Measurements from ENCODE around the gene TENT5C. TPM values are rescaled to one million over a fixed set of nuclear protein-coding genes. Genes with fewer than 3 reads are reported as not detected.

TENT5C gene
- polyA plus RNA-seq, 1 experiment, result 1.9 TPM

DNA sequence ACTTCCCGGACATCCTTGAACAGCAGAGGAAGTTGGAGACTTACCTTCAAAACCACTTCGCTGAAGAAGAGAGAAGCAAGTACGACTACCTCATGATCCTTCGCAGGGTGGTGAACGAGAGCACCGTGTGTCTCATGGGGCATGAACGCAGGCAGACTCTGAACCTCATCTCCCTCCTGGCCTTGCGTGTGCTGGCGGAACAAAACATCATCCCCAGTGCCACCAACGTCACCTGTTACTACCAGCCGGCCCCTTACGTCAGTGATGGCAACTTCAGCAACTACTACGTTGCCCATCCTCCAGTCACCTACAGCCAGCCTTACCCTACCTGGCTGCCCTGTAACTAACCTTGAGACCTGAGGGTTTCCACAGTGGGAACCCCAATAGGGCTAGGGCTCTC lies 17.9 kb downstream of the TENT5C start:
- Histone ChIP-seq H3K4me3 (ENCODE audit: low read depth, low read length) (no peak overlapping the region), H3K36me3 (ENCODE audit: control insufficient read depth, insufficient read depth, low read length) (no peaks in the 10 kb centered on the region), H3K27me3 (ENCODE audit: control insufficient read depth, insufficient read depth, low read length) (no peaks in the 10 kb centered on the region)
- CTCF ChIA-PET, result interaction anchor here (0.8 kb wide), 1 partner anchor 146 kb away, joined by 3 read pairs; no protein-coding TSS in a partner anchor
- TF ChIP-seq, protein P1, sequence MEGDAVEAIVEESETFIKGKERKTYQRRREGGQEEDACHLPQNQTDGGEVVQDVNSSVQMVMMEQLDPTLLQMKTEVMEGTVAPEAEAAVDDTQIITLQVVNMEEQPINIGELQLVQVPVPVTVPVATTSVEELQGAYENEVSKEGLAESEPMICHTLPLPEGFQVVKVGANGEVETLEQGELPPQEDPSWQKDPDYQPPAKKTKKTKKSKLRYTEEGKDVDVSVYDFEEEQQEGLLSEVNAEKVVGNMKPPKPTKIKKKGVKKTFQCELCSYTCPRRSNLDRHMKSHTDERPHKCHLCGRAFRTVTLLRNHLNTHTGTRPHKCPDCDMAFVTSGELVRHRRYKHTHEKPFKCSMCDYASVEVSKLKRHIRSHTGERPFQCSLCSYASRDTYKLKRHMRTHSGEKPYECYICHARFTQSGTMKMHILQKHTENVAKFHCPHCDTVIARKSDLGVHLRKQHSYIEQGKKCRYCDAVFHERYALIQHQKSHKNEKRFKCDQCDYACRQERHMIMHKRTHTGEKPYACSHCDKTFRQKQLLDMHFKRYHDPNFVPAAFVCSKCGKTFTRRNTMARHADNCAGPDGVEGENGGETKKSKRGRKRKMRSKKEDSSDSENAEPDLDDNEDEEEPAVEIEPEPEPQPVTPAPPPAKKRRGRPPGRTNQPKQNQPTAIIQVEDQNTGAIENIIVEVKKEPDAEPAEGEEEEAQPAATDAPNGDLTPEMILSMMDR (IDR thresholded peaks at IDR 0.05; ENCODE audit: insufficient read depth, low read depth, low read length), result no peak
- POLR2A ChIA-PET, result no interaction called here
- DNase-seq (ENCODE audit: low read depth), result no peak

DNA sequence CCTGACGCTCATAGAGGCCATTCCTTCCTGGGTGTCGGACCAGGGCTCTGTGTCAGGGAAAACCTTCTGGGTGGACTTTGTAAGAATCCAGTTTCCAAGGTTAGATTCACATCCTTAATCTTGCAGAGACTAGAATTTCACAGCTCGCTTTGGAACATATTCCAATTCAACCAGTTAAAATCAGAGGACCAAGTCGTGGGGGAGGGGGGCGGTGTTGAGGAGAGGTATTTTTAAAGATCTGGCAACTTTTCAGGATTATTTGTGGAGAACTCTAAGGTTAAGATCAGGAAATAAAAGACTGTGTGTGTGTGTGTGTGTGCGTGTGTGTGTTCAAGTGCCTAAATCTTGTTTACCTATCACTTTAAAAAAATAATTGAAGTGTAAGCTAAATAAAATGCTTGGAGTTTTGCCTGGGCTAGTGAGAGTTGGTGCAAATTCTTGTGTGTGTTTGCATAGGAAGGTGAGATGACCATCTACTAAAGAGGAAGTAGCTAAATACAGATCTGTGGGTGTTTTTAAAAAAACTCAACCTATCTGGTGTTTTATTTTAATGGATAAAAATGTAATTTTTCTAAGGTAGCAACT lies 21.8 kb downstream of the TENT5C start:
- Histone ChIP-seq H3K36me3 (ENCODE audit: control insufficient read depth, insufficient read depth, low read length) (no peaks in the 10 kb centered on the region), H3K27me3 (ENCODE audit: control insufficient read depth, insufficient read depth, low read length) (peaks cover 3% of the 10 kb centered on the region), H3K4me3 (ENCODE audit: low read depth, low read length) (no peak overlapping the region)
- TF ChIP-seq, protein P1 (IDR thresholded peaks at IDR 0.05; ENCODE audit: insufficient read depth, low read depth, low read length), result no peak
- CTCF ChIA-PET, result interaction anchor here (0.6 to 1.1 kb wide), 3 partner anchors 116 to 209 kb away, joined by 3 read pairs; no protein-coding TSS in a partner anchor
- POLR2A ChIA-PET, result no interaction called here
- no peak for DNase-seq (ENCODE audit: low read depth)

DNA sequence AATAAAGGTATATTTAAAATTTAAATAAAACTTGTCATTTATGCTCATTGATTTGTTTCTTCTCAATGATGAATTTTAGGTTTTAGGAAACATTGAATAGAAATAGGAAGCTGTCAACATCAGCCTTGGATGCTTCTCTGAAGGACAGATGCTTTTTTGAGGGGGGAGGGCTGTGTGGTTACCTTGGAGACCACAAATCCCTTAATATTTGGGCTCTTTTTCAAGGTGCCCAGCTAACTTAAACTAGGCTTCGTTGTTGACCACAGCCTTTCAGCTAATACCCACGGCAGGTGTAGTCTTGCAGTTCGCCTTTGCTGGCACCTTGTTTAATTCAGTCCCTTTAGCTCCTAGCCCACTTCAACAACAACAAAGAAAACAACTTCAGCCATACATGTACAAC lies 22.5 kb downstream of the TENT5C start:
- TF ChIP-seq, protein P1 (IDR thresholded peaks at IDR 0.05; ENCODE audit: insufficient read depth, low read depth, low read length), result no peak
- no peaks in the 10 kb centered on the region for H3K36me3 ChIP-seq (ENCODE audit: control insufficient read depth, insufficient read depth, low read length)
- H3K27me3 ChIP-seq (ENCODE audit: control insufficient read depth, insufficient read depth, low read length), result peaks cover 3% of the 10 kb centered on the region
- POLR2A ChIA-PET, result no interaction called here
- CTCF ChIA-PET, result interaction anchor here (0.6 to 1.1 kb wide), 3 partner anchors 47 to 209 kb away, joined by 3 read pairs; no protein-coding TSS in a partner anchor
- DNase-seq (ENCODE audit: low read depth), result no peak
- H3K4me3 ChIP-seq (ENCODE audit: low read depth, low read length), result no peak overlapping the region

DNA sequence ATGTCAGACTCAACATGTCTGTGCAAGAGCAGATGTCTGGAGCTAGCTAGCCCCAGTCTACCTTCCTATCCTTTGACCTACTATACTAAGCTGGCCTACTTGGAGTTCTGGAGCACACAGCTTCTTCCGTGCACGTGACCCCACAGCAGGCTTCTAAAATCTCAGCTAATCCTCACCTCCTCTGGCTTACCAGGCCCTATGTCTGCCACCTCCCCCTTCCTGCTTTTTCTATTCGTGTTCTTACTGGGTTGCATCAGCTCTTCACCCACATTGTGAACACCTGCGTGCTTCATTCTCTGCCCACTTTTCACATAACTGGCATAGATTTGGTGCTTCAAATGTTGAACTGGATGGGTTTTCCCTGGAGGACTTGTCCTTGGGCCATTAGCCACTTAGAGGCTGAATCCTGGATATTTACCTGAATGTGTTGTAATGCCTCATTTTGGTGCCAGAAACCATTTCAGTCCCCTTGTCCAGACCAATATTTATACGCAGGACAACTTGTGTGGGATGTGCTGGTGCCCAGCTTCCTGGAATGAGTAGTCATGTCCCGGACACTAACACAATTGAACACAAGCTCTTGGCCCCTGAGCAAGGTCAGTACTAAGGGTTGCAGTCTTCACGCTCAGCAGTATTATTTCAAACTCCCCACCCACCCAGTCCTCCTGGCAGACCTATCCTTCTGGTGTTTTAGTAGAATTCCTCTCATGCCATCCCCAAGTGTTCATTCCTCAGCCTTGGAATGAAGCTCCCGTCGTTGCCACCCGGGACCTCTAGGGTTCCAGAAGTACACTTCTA lies 24.0 kb downstream of the TENT5C start:
- H3K4me3 ChIP-seq (ENCODE audit: low read depth, low read length), result no peak overlapping the region
- peaks cover 3% of the 10 kb centered on the region for H3K27me3 ChIP-seq (ENCODE audit: control insufficient read depth, insufficient read depth, low read length)
- TF ChIP-seq, protein P1 (IDR thresholded peaks at IDR 0.05; ENCODE audit: insufficient read depth, low read depth, low read length), result no peak
- POLR2A ChIA-PET, result no interaction called here
- no peak for DNase-seq (ENCODE audit: low read depth)
- no peaks in the 10 kb centered on the region; the same call in 1 of the 2 replicates for H3K36me3 ChIP-seq (ENCODE audit: control insufficient read depth, insufficient read depth, low read length)
- CTCF ChIA-PET, result interaction anchor here (1.6 kb wide), 1 partner anchor 11 kb away, joined by 4 read pairs; no protein-coding TSS in a partner anchor

- ChIA-PET POLR2A (no interaction called here), CTCF (interaction anchor here (0.6 to 1.6 kb wide), 2 partner anchors 11 to 123 kb away, joined by 3 to 4 read pairs; no protein-coding TSS in a partner anchor)
- peaks cover 3% of the 10 kb centered on the region for H3K27me3 ChIP-seq (ENCODE audit: control insufficient read depth, insufficient read depth, low read length)
- TF ChIP-seq, protein P1 (IDR thresholded peaks at IDR 0.05; ENCODE audit: insufficient read depth, low read depth, low read length), result no peak
- DNase-seq (ENCODE audit: low read depth), result no peak
- no peak overlapping the region for H3K4me3 ChIP-seq (ENCODE audit: low read depth, low read length)
- no peaks in the 10 kb centered on the region; the same call in 1 of the 2 replicates for H3K36me3 ChIP-seq (ENCODE audit: control insufficient read depth, insufficient read depth, low read length)
Observed at GRCh38 chr1:117630423-117630998, 24.7 kb downstream of the TENT5C start.
